ENCODE results near the gene KLK2. TPM values are rescaled to one million over a fixed set of nuclear protein-coding genes. Genes with fewer than 3 reads are reported as not detected.

KLK2 gene
- total RNA-seq, 4 donors from 2014 or later: 3.8 TPM; not detected in 3

GRCh38 chr19:50898018-50898417, 24.8 kb downstream of the KLK2 start:
- Histone ChIP-seq H3K9me3 (no peaks in the 10 kb centered on the region), H3K36me3 (no peaks in the 10 kb centered on the region), H3K4me3 (no peak overlapping the region), H3K4me1 (no peaks in the 10 kb centered on the region), H3K27ac (no peak overlapping the region), H3K27me3 (peaks cover 8% of the 10 kb centered on the region)
- WGBS, 2 donors (ENCODE audit: low coverage in 1 of 2): 81 to 87% methylated on average over 4 of the region's 4 CpGs
- in situ Hi-C loops (cut with MboI; ENCODE audit: low pct_ligation_motif_present in 1 of 4, low pct_unique_long_range_greater_than_20kb in 1 of 4, low sequenced_read_pairs in 3 of 4) (no loop called here), intact Hi-C loops (cut with DNase I; ENCODE audit: low total_unique reads) (no loop called here)
- TF ChIP-seq, protein P1, sequence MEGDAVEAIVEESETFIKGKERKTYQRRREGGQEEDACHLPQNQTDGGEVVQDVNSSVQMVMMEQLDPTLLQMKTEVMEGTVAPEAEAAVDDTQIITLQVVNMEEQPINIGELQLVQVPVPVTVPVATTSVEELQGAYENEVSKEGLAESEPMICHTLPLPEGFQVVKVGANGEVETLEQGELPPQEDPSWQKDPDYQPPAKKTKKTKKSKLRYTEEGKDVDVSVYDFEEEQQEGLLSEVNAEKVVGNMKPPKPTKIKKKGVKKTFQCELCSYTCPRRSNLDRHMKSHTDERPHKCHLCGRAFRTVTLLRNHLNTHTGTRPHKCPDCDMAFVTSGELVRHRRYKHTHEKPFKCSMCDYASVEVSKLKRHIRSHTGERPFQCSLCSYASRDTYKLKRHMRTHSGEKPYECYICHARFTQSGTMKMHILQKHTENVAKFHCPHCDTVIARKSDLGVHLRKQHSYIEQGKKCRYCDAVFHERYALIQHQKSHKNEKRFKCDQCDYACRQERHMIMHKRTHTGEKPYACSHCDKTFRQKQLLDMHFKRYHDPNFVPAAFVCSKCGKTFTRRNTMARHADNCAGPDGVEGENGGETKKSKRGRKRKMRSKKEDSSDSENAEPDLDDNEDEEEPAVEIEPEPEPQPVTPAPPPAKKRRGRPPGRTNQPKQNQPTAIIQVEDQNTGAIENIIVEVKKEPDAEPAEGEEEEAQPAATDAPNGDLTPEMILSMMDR (IDR thresholded peaks at IDR 0.05): no peak
- TF ChIP-seq EP300 (IDR thresholded peaks at IDR 0.05; ENCODE audit: low read depth): no peak
- no peak for TF ChIP-seq POLR2AphosphoS5 (IDR thresholded peaks at IDR 0.05)
- no peak for TF ChIP-seq POLR2A (IDR thresholded peaks at IDR 0.05)
- no peak for DNase-seq

DNA sequence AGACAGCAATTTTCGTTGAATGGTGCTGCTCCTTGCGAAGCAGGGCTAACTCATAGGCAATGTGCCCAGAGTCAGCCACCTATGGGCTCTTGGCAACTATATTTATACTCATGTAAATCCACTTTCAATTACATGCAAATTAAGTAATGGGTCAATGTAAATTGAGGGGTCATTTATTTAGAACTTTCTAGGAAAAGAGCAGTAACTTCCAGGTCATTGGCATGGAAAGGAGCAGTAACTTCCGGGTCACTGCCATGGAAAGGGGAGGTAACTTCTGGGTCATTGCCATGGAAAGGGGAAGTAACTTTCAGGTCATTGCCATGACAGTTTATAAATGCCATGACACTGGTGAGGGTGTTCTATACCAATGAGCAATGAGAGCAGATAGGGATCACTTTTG, 26.3 kb downstream of the KLK2 start:
- Histone ChIP-seq H3K4me3 (no peak overlapping the region), H3K4me1 (no peaks in the 10 kb centered on the region), H3K9me3 (no peaks in the 10 kb centered on the region), H3K36me3 (no peaks in the 10 kb centered on the region), H3K27ac (no peak overlapping the region), H3K27me3 (peaks cover 8% of the 10 kb centered on the region)
- intact Hi-C loops (cut with DNase I; ENCODE audit: low total_unique reads) (no loop called here), in situ Hi-C loops (cut with MboI; ENCODE audit: low pct_ligation_motif_present in 1 of 4, low pct_unique_long_range_greater_than_20kb in 1 of 4, low sequenced_read_pairs in 3 of 4) (no loop called here)
- TF ChIP-seq, protein P1 (IDR thresholded peaks at IDR 0.05): no peak
- TF ChIP-seq POLR2A (IDR thresholded peaks at IDR 0.05) (no peak), EP300 (IDR thresholded peaks at IDR 0.05; ENCODE audit: low read depth) (no peak), POLR2AphosphoS5 (IDR thresholded peaks at IDR 0.05) (no peak)
- 88 to 89% methylated on average over 1 to 3 of the region's 3 CpGs for WGBS, 2 donors (ENCODE audit: low coverage in 1 of 2)
- no peak for DNase-seq

- no peak overlapping the region for H3K27ac ChIP-seq
- H3K9me3 ChIP-seq: no peaks in the 10 kb centered on the region
- no peaks in the 10 kb centered on the region for H3K4me1 ChIP-seq
- DNase-seq: no peak
- TF ChIP-seq EP300 (IDR thresholded peaks at IDR 0.05; ENCODE audit: low read depth): no peak
- H3K27me3 ChIP-seq: peaks cover 23% of the 10 kb centered on the region
- WGBS, 2 donors (ENCODE audit: low coverage in 1 of 2): 60 to 67% methylated on average over 3 to 4 of the region's 4 CpGs
- intact Hi-C loops (cut with DNase I; ENCODE audit: low total_unique reads) (no loop called here), in situ Hi-C loops (cut with MboI; ENCODE audit: low pct_ligation_motif_present in 1 of 4, low pct_unique_long_range_greater_than_20kb in 1 of 4, low sequenced_read_pairs in 3 of 4) (no loop called here)
- H3K4me3 ChIP-seq: no peak overlapping the region
- no peaks in the 10 kb centered on the region for H3K36me3 ChIP-seq
Observed at GRCh38 chr19:50902640-50903039, 29.4 kb downstream of the KLK2 start.

DNA sequence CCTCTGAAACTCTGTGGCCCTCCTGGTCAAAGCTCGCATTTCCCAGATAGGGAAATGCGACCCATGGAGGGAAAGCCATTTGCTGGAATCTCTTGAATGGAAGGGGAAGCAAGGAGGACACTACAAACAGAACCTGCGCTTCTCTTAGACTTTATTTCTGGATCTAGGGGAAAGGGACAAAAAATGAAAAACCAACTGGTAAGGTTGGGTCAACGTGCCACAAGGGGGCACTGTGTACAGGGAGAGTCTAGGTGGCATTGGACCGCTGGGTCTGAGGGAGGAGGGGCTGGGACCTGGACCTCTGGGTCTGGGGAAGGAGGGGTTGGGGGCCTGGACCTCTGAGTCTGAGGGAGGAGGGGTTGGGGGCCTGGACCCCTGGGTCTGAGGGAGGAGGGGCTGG, 33.0 kb downstream of the KLK2 start:
- in situ Hi-C loops (cut with MboI; ENCODE audit: low pct_ligation_motif_present in 1 of 4, low pct_unique_long_range_greater_than_20kb in 1 of 4, low sequenced_read_pairs in 3 of 4) (no loop called here), intact Hi-C loops (cut with DNase I; ENCODE audit: low total_unique reads) (no loop called here)
- no peak overlapping the region for H3K4me3 ChIP-seq
- no peak overlapping the region for H3K27ac ChIP-seq
- H3K9me3 ChIP-seq: no peaks in the 10 kb centered on the region
- TF ChIP-seq POLR2AphosphoS5 (IDR thresholded peaks at IDR 0.05): no peak
- TF ChIP-seq, protein P1 (IDR thresholded peaks at IDR 0.05): peak in 2 of 5 experiments; percentile 28 to 32
- DNase-seq: peak; percentile 14
- peaks cover 0 to 7% (median 4%) of the 10 kb centered on the region in 4 donors for H3K4me1 ChIP-seq
- no peaks in the 10 kb centered on the region for H3K36me3 ChIP-seq
- WGBS, 2 donors (ENCODE audit: low coverage in 1 of 2): 42 to 48% methylated on average over 3 to 5 of the region's 5 CpGs
- H3K27me3 ChIP-seq: peaks cover 49% of the 10 kb centered on the region

- H3K9me3 ChIP-seq: no peaks in the 10 kb centered on the region
- no peaks in the 10 kb centered on the region for H3K36me3 ChIP-seq
- TF ChIP-seq, protein P1 (IDR thresholded peaks at IDR 0.05): no peak
- no peak for TF ChIP-seq POLR2AphosphoS5 (IDR thresholded peaks at IDR 0.05)
- TF ChIP-seq EP300 (IDR thresholded peaks at IDR 0.05; ENCODE audit: low read depth): no peak
- no peak for TF ChIP-seq POLR2A (IDR thresholded peaks at IDR 0.05)
- 67 to 82% methylated on average over 6 to 21 of the region's 25 CpGs for WGBS, 2 donors (ENCODE audit: low coverage in 1 of 2)
- H3K4me3 ChIP-seq: peak overlapping the region in 2 of 4 donors; percentile 23 to 32
- H3K27ac ChIP-seq: no peak overlapping the region
- in situ Hi-C loops (cut with MboI; ENCODE audit: low pct_ligation_motif_present in 1 of 4, low pct_unique_long_range_greater_than_20kb in 1 of 4, low sequenced_read_pairs in 3 of 4): no loop called here
- H3K4me1 ChIP-seq: peaks cover 0 to 7% (median 4%) of the 10 kb centered on the region in 4 donors
- DNase-seq: no peak
- intact Hi-C loops (cut with DNase I; ENCODE audit: low total_unique reads): no loop called here
- H3K27me3 ChIP-seq: peaks cover 71% of the 10 kb centered on the region
Observed at GRCh38 chr19:50908336-50908735, 35.1 kb downstream of the KLK2 start.

Data from transverse colon (tissue), 4 donors.